Esophagus (tissue), 2 donors: Measurements from ENCODE around the gene EXD3. TPM values are rescaled to one million over a fixed set of nuclear protein-coding genes. Genes with fewer than 3 reads are reported as not detected.

ENCODE experiments used
- H3K27ac ChIP-seq, 2 donors: one replicate each; pipeline ENCODE4 v1.5.1; 2013; ENCODE audit warnings: low read depth in 2 of 2, mild to moderate bottlenecking in 2 of 2, inconsistent platforms in 1 of 2, low read length in 1 of 2, moderate library complexity in 1 of 2
- H3K27me3 ChIP-seq, 2 donors: one replicate each; pipeline ENCODE4 v1.6.1; 2013; ENCODE audit warnings: low read length in 2 of 2, control low read depth in 1 of 2, mild to moderate bottlenecking in 1 of 2; ENCODE audit not compliant: insufficient read depth in 2 of 2, control insufficient read depth in 1 of 2
- H3K36me3 ChIP-seq, 2 donors: one replicate each; pipeline ENCODE4 v1.6.1; 2013; ENCODE audit warnings: low read length in 1 of 2; ENCODE audit not compliant: control insufficient read depth in 2 of 2, insufficient read depth in 2 of 2
- H3K4me1 ChIP-seq, 2 donors: one replicate each; pipeline ENCODE4 v1.6.1; 2013; ENCODE audit warnings: low read length in 1 of 2; ENCODE audit not compliant: control insufficient read depth in 2 of 2, insufficient read depth in 2 of 2
- H3K4me3 ChIP-seq, 2 donors: one replicate each; pipeline ENCODE4 v1.5.1; 2013; ENCODE audit warnings: low read length in 2 of 2, mild to moderate bottlenecking in 2 of 2, low read depth in 1 of 2, moderate library complexity in 1 of 2
- H3K9me3 ChIP-seq, 2 donors: one replicate each; pipeline ENCODE4 v1.6.1; 2013; ENCODE audit warnings: mild to moderate bottlenecking in 2 of 2, low read depth in 1 of 2, low read length in 1 of 2, moderate library complexity in 1 of 2; ENCODE audit not compliant: control insufficient read depth in 2 of 2, insufficient read depth in 1 of 2
- WGBS, 2 donors: extraction: QIAGEN DNeasy Blood & Tissue Kit; methylation state at CpG; one replicate each; pipeline ENCODE4 v1.1.7; 2013; 5-methylcytosine and 5-hydroxymethylcytosine counted together
- polyA plus RNA-seq, 2 donors: library from polyadenylated mRNA; stranded (reverse); fragments of 200-250 nt; gene quantifications; one replicate each; pipeline ENCODE4 v1.2.3, GENCODE V29; 2013
- donor health status: healthy with polysubstance abuse.
- donor health status: Bipolar disorder and iron deficiency.

EXD3 gene
- polyA plus RNA-seq, 2 donors: 9.7 to 20.8 TPM

GRCh38 chr9:137314561-137315560 is 108.1 kb downstream of the EXD3 start:
- WGBS, 2 donors: 69 to 72% methylated on average over 40 to 42 of the region's 42 CpGs
- no peak overlapping the region for H3K4me3 ChIP-seq
- peaks cover 11 to 46% of the 10 kb centered on the region in 2 donors for H3K4me1 ChIP-seq
- no peaks in the 10 kb centered on the region for H3K27me3 ChIP-seq
- no peaks in the 10 kb centered on the region for H3K9me3 ChIP-seq
- H3K36me3 ChIP-seq: no peaks in the 10 kb centered on the region
- peak overlapping the region; percentile 97 to 98 for H3K27ac ChIP-seq

DNA sequence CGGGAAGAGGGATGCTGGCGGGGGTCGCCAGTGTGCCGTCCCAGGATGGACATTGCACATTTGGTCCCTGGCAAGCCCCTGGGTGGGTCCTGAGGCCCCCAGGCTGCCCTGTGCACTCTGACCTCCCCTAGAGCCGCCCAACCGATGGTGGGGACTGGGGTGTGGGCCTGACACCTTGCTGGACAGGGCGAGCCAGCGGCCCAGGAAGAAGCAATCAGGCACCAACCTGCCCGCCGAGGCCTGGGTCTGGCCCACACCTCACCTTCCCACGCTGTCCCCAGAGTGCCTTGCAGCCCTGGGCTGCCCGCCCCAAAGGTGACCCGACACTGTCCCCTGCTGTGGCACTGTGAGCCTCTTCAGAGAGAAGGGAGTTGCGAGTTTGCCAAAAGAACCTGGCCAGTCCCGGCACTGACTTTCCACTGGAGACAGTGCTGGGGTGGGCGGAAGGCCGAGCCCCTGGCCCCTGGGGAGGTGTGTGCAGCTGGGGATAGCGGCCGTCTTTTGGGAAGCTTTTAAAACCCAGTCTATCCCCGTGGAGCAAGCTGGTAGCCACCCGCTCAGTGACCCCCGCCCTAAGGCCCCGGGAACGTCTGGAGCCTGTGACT is 108.9 kb downstream of the EXD3 start:
- WGBS, 2 donors: 68 to 70% methylated on average over 22 to 24 of the region's 24 CpGs

DNA sequence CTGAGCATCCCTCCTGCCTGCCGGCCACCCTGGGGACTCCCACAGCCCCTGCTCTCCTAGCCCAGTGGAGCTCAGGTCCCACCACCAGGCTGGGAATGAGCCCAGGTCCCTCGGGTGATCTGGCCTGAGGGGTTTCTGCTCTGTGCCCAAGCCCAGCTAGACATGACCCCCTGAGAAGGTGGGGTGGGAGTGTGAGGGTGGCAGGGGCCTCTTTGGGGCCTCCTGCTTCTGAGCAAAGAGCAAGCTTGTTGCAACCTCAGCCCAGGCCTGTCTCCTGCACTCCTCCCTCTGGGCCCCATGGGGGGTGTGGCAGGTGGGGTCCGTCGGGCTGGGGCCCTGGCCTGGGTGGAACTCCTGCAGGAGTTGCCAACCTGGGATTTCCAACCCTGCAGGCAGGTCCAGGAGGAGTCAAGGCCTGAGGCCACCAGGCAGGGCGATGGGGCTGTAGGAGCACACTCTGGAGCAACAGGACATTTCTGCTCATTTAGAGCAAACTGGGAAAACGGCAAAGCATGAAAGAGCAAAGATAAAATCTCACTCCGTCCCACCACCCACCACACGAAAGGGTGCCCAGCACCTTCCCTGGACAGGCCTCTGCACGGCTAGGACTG is 109.5 kb downstream of the EXD3 start:
- 57 to 68% methylated on average over 9 of the region's 9 CpGs for WGBS, 2 donors
- Histone ChIP-seq H3K27ac (peak overlapping the region; percentile 97 to 98), H3K4me3 (no peak overlapping the region), H3K4me1 (peaks cover 11 to 46% of the 10 kb centered on the region in 2 donors), H3K9me3 (no peaks in the 10 kb centered on the region), H3K36me3 (no peaks in the 10 kb centered on the region), H3K27me3 (no peaks in the 10 kb centered on the region)

More for the DNA sequence above, 108.9 kb downstream of the EXD3 start:
- H3K27ac ChIP-seq: peak overlapping the region; percentile 97 to 98
- H3K9me3 ChIP-seq: no peaks in the 10 kb centered on the region
- no peaks in the 10 kb centered on the region for H3K27me3 ChIP-seq
- H3K4me1 ChIP-seq: peaks cover 11 to 46% of the 10 kb centered on the region in 2 donors
- no peaks in the 10 kb centered on the region for H3K36me3 ChIP-seq
- no peak overlapping the region for H3K4me3 ChIP-seq

GRCh38 chr9:137312852-137313325 is 110.1 kb downstream of the EXD3 start:
- WGBS, 2 donors: 64 to 73% methylated on average over 6 of the region's 6 CpGs
- Histone ChIP-seq H3K27ac (peak overlapping the region; percentile 97 to 98), H3K4me3 (no peak overlapping the region), H3K27me3 (no peaks in the 10 kb centered on the region), H3K4me1 (peaks cover 11 to 50% of the 10 kb centered on the region in 2 donors), H3K9me3 (no peaks in the 10 kb centered on the region), H3K36me3 (no peaks in the 10 kb centered on the region)

DNA sequence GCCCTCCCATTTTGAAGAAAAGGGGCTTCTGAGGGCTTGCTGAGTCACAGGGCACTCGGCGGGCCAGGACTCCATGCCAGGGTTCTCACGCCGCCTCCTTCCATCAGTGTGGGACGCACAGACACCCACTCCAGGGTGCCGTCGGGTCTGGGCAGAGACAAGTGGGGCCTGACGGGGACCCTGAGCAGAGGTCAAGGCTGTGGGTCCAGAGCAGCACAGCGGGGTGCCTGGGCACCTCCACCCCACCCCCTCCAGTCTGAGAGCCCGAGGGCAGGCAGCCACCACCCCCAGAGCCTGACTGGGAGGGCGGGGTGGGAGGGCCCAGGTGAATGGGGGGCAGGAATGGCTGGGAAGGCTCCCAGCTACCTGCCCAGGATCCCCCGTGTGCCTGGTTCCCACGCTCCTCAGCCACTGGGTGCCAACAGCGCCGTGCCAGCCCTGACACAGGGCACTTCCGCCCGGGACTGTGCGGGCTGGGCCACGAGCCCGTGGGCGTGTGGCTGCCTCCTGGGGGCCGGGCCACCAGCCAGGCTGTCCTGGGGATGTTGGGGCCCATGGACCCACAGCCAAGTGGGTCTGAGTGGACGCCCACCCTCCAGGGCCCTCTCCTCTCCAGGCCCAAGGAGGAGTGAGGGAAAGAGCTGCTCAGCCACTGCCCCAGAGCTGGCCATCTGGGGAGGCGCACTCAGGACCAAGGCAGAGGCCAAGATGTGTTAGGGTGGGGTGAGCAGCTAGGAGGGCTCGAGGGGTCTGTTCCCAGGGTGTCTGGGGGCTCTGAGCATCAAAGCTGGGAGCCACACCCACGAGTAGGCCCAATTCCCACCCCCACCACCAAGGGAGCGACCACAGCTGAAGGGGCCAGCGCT is 110.7 kb downstream of the EXD3 start:
- 49% methylated on average over 27 to 28 of the region's 28 CpGs for WGBS, 2 donors
- no peaks in the 10 kb centered on the region for H3K9me3 ChIP-seq
- H3K36me3 ChIP-seq: no peaks in the 10 kb centered on the region
- peak overlapping the region; percentile 97 to 98 for H3K27ac ChIP-seq
- H3K4me3 ChIP-seq: no peak overlapping the region
- H3K4me1 ChIP-seq: peaks cover 11 to 55% of the 10 kb centered on the region in 2 donors
- H3K27me3 ChIP-seq: no peaks in the 10 kb centered on the region

GRCh38 chr9:137311171-137311985 is 111.6 kb downstream of the EXD3 start:
- H3K27ac ChIP-seq: peak overlapping the region; percentile 97 to 98
- no peaks in the 10 kb centered on the region for H3K9me3 ChIP-seq
- H3K4me1 ChIP-seq: peaks cover 12 to 62% of the 10 kb centered on the region in 2 donors
- WGBS, 2 donors: 48 to 51% methylated on average over 27 of the region's 27 CpGs
- no peaks in the 10 kb centered on the region for H3K36me3 ChIP-seq
- H3K4me3 ChIP-seq: peak overlapping the region in 1 of 2 donors; percentile 5
- no peaks in the 10 kb centered on the region for H3K27me3 ChIP-seq

- H3K4me3 ChIP-seq: peak overlapping the region in 1 of 2 donors; percentile 5
- 58 to 59% methylated on average over 20 of the region's 20 CpGs for WGBS, 2 donors
- no peaks in the 10 kb centered on the region for H3K36me3 ChIP-seq
- no peaks in the 10 kb centered on the region for H3K27me3 ChIP-seq
- peak overlapping the region; percentile 93 to 98 for H3K27ac ChIP-seq
- H3K4me1 ChIP-seq: peaks cover 13 to 68% of the 10 kb centered on the region in 2 donors
- H3K9me3 ChIP-seq: no peaks in the 10 kb centered on the region
These were observed 112.5 kb downstream of the EXD3 start for GRCh38 chr9:137310189-137311052.
